Activated B cell treated with CpG ODN at 0.5 μM for 24 hours (primary cell): ENCODE data around the gene OR6Q1. TPM values are rescaled to one million over a fixed set of nuclear protein-coding genes. Genes with fewer than 3 reads are reported as not detected.

Experiments
- ATAC-seq: fragments of 200-7000 bp; cut with Tn5 transposase; one replicate; pipeline ENCODE4 v1.10.0; 2021; ENCODE audit warnings: low read depth, mild to moderate bottlenecking, moderate library complexity
- CTCF ChIA-PET: fragments of 350-600 bp; sonication (Branson Sonifier 250); formaldehyde crosslinking; loops from one replicate; lab custom pipeline; 2021; ENCODE audit warnings: antibody characterized with exemption; lab: Charles Lee
- POLR2A ChIA-PET: fragments of 350-600 bp; sonication (Branson Sonifier 250); formaldehyde crosslinking; loops from one replicate; lab custom pipeline; 2021; ENCODE audit warnings: antibody characterized with exemption; lab: Charles Lee
- DNase-seq: peaks from one replicate; pipeline ENCODE4 v3.0.0; 2022
- H3K27ac Mint-ChIP-seq: one replicate; pipeline ENCODE4 v1.8.0; 2020; ENCODE audit warnings: mixed read lengths
- H3K27me3 Mint-ChIP-seq: one replicate; pipeline ENCODE4 v1.8.0; 2021; ENCODE audit warnings: mixed read lengths
- H3K36me3 Mint-ChIP-seq: one replicate; pipeline ENCODE4 v1.8.0; 2021; ENCODE audit warnings: low read depth, mixed read lengths
- H3K4me1 Mint-ChIP-seq: one replicate; pipeline ENCODE4 v1.8.0; 2021; ENCODE audit warnings: mixed read lengths
- H3K4me3 Mint-ChIP-seq: one replicate; pipeline ENCODE4 v1.8.0; 2020; ENCODE audit warnings: mild to moderate bottlenecking, mixed read lengths
- H3K9me3 Mint-ChIP-seq: one replicate; pipeline ENCODE4 v1.8.0; 2020; ENCODE audit warnings: mixed read lengths
- CTCF ChIP-seq: fragments of 200-600 bp; IDR thresholded peaks from one replicate; pipeline ENCODE4 v1.8.0; 2022; ENCODE audit warnings: antibody characterized with exemption, mild to moderate bottlenecking
- intact Hi-C: fragments of 100-400 bp; cut with micrococcal nuclease; formaldehyde crosslinking; loops from one replicate; pipeline ENCODE4 v1.15.1; 2024
- total RNA-seq: library from RNA; stranded (reverse); gene quantifications from 2 replicates; pipeline ENCODE4 v1.2.3, GENCODE V29; 2022

OR6Q1 gene
- total RNA-seq, 1 donor from 2014 or later: not detected

- Mint-ChIP-seq H3K27ac (no peak overlapping the region), H3K9me3 (peaks cover 8% of the 10 kb centered on the region), H3K27me3 (peaks cover 2% of the 10 kb centered on the region), H3K36me3 (no peaks in the 10 kb centered on the region), H3K4me1 (no peaks in the 10 kb centered on the region), H3K4me3 (no peak overlapping the region)
- TF ChIP-seq CTCF: no peak
- ChIA-PET CTCF (no interaction called here), POLR2A (no interaction called here)
- ATAC-seq: no peak
- intact Hi-C loops: no loop called here
- DNase-seq: no peak
These were observed 45.0 kb downstream of the OR6Q1 start for GRCh38 chr11:58075781-58076180.

Other genes with a start within 250 kb of the OR6Q1 start
- not detected in 2 replicates for gene OR9Q1, start 7.1 kb upstream of the OR6Q1 start, total RNA-seq
- gene OR9I1, start 94.6 kb downstream of the OR6Q1 start, total RNA-seq: not detected in 2 replicates
- gene OR9Q2, start 158.1 kb downstream of the OR6Q1 start, total RNA-seq: not detected in 2 replicates
- not detected in 2 replicates for gene OR1S2, start 173.2 kb downstream of the OR6Q1 start, total RNA-seq
- not detected in 2 replicates for gene OR1S1, start 181.8 kb downstream of the OR6Q1 start, total RNA-seq
- not detected in 2 replicates for gene OR10Q1, start 198.0 kb downstream of the OR6Q1 start, total RNA-seq
- not detected in 2 replicates for gene OR10W1, start 237.3 kb downstream of the OR6Q1 start, total RNA-seq